Testis (tissue), 2 donors: ENCODE results near the gene ZNF280A.

ENCODE experiments used
- CTCF ChIP-seq, 3 experiments: fragments of 450-650 bp in 2 of 3; fragments of 200-600 bp in 1 of 3; sonication (generic) in 1 of 3; IDR thresholded peaks; one replicate each; pipeline ENCODE4 v1.5.1; 2016 to 2019; ENCODE audit warnings: antibody characterized with exemption in 3 of 3, mild to moderate bottlenecking in 2 of 3, moderate library complexity in 1 of 3
- POLR2A ChIP-seq: fragments of 450-650 bp; IDR thresholded peaks from one replicate; pipeline ENCODE4 v1.6.1; 2017; ENCODE audit warnings: antibody characterized with exemption, mild to moderate bottlenecking, moderate library complexity

- TF ChIP-seq CTCF (IDR thresholded peaks at IDR 0.05) (no peak), POLR2A (no peak)
These were observed 16.4 kb upstream of the ZNF280A start for GRCh38 chr22:22536515-22536914.
